WTC11 (cell line): ENCODE data around the gene DCAF5. TPM values are rescaled to one million over a fixed set of nuclear protein-coding genes. Genes with fewer than 3 reads are reported as not detected.
A peak's percentile ranks its signal among the peaks of the same experiment; 100 is the strongest.

Source experiments
- CDX4 ChIP-seq: fragments of 250-450 bp; sonication (Bioruptor Pico); IDR thresholded peaks from 2 replicates; pipeline ENCODE4 v1.9.0; 2021; ENCODE audit warnings: moderate library complexity, mild to moderate bottlenecking, inconsistent platforms, borderline replicate concordance
- CREM ChIP-seq: sonication (generic); formaldehyde crosslinking; IDR thresholded peaks from 2 replicates; pipeline ENCODE4 v1.8.1; 2022; ENCODE audit warnings: mild to moderate bottlenecking, missing genetic modification reagents, moderate library complexity
- E2F1 ChIP-seq: sonication (generic); formaldehyde crosslinking; IDR thresholded peaks from 2 replicates; pipeline ENCODE4 v1.8.0; 2022; ENCODE audit warnings: mild to moderate bottlenecking, missing genetic modification reagents
- E2F4 ChIP-seq: sonication (generic); formaldehyde crosslinking; IDR thresholded peaks from 2 replicates; pipeline ENCODE4 v1.8.1; 2022; ENCODE audit warnings: low read depth, mild to moderate bottlenecking, moderate library complexity, missing genetic modification reagents, borderline replicate concordance
- ELF4 ChIP-seq: sonication (generic); formaldehyde crosslinking; IDR thresholded peaks from 2 replicates; pipeline ENCODE4 v1.8.1; 2022; ENCODE audit warnings: low read depth, mild to moderate bottlenecking, moderate library complexity, missing genetic modification reagents
- ESRRA ChIP-seq: sonication (generic); formaldehyde crosslinking; IDR thresholded peaks from 2 replicates; pipeline ENCODE4 v1.8.1; 2022; ENCODE audit warnings: mild to moderate bottlenecking, missing genetic modification reagents, borderline replicate concordance
- FOXJ3 ChIP-seq: sonication (generic); formaldehyde crosslinking; IDR thresholded peaks from 2 replicates; pipeline ENCODE4 v1.9.0; 2021; ENCODE audit warnings: missing genetic modification reagents, mild to moderate bottlenecking, borderline replicate concordance
- FOXK1 ChIP-seq: sonication (generic); formaldehyde crosslinking; IDR thresholded peaks from 2 replicates; pipeline ENCODE4 v1.8.0; 2022; ENCODE audit warnings: mild to moderate bottlenecking, moderate library complexity, missing genetic modification reagents
- FOXP4 ChIP-seq: sonication (generic); formaldehyde crosslinking; IDR thresholded peaks from 2 replicates; pipeline ENCODE4 v1.8.0; 2022; ENCODE audit warnings: mild to moderate bottlenecking, missing genetic modification reagents
- GTF2I ChIP-seq: fragments of 250-450 bp; sonication (Bioruptor Pico); conservative IDR thresholded peaks from 2 replicates; pipeline ENCODE4 v1.4.0; 2021; ENCODE audit warnings: mild to moderate bottlenecking
- JAZF1 ChIP-seq: fragments of 250-450 bp; sonication (Bioruptor Pico); IDR thresholded peaks from 2 replicates; pipeline ENCODE4 v1.9.0; 2021; ENCODE audit warnings: moderate library complexity, mild to moderate bottlenecking, inconsistent platforms
- JUN ChIP-seq: sonication (generic); formaldehyde crosslinking; IDR thresholded peaks from 2 replicates; pipeline ENCODE4 v1.8.0; 2023; ENCODE audit warnings: mild to moderate bottlenecking, missing genetic modification reagents
- NFE2L1 ChIP-seq: sonication (generic); formaldehyde crosslinking; IDR thresholded peaks from 2 replicates; pipeline ENCODE4 v1.8.1; 2023; ENCODE audit warnings: missing genetic modification reagents
- PRDM15 ChIP-seq: sonication (generic); formaldehyde crosslinking; IDR thresholded peaks from 2 replicates; pipeline ENCODE4 v1.8.0; 2022; ENCODE audit warnings: missing genetic modification reagents
- PRRX2 ChIP-seq: fragments of 250-450 bp; sonication (Bioruptor Pico); IDR thresholded peaks from 2 replicates; pipeline ENCODE4 v1.8.0; 2021; ENCODE audit warnings: mild to moderate bottlenecking
- RELA ChIP-seq: sonication (generic); formaldehyde crosslinking; IDR thresholded peaks from 2 replicates; pipeline ENCODE4 v1.8.1; 2022; ENCODE audit warnings: missing genetic modification reagents, mild to moderate bottlenecking, borderline replicate concordance
- RORB ChIP-seq: fragments of 250-450 bp; sonication (Bioruptor Pico); IDR thresholded peaks from 2 replicates; pipeline ENCODE4 v1.9.0; 2021; ENCODE audit warnings: mild to moderate bottlenecking
- SMAD3 ChIP-seq: sonication (generic); formaldehyde crosslinking; IDR thresholded peaks from 2 replicates; pipeline ENCODE4 v1.8.0; 2022; ENCODE audit warnings: missing genetic modification reagents, mild to moderate bottlenecking, borderline replicate concordance
- SMAD4 ChIP-seq: sonication (generic); formaldehyde crosslinking; IDR thresholded peaks from 2 replicates; pipeline ENCODE4 v1.8.0; 2022; ENCODE audit warnings: mild to moderate bottlenecking, missing genetic modification reagents
- SP1 ChIP-seq: sonication (generic); formaldehyde crosslinking; conservative IDR thresholded peaks from 2 replicates; pipeline ENCODE4 v1.8.1; 2022; ENCODE audit warnings: missing genetic modification reagents
- TEAD4 ChIP-seq: sonication (generic); formaldehyde crosslinking; IDR thresholded peaks from 2 replicates; pipeline ENCODE4 v1.8.0; 2022; ENCODE audit warnings: mild to moderate bottlenecking, missing genetic modification reagents
- TP53 ChIP-seq: sonication (generic); formaldehyde crosslinking; IDR thresholded peaks from 2 replicates; pipeline ENCODE4 v1.8.1; 2023; ENCODE audit warnings: mild to moderate bottlenecking, missing genetic modification reagents
- USF1 ChIP-seq: sonication (generic); formaldehyde crosslinking; IDR thresholded peaks from 2 replicates; pipeline ENCODE4 v1.8.0; 2022; ENCODE audit warnings: mild to moderate bottlenecking, missing genetic modification reagents
- USF2 ChIP-seq: sonication (generic); formaldehyde crosslinking; IDR thresholded peaks from 2 replicates; pipeline ENCODE4 v1.8.1; 2023; ENCODE audit warnings: mild to moderate bottlenecking, missing genetic modification reagents, moderate library complexity
- ZNF121 ChIP-seq: sonication (generic); formaldehyde crosslinking; IDR thresholded peaks from 2 replicates; pipeline ENCODE4 v1.8.0; 2023; ENCODE audit warnings: missing genetic modification reagents
- ZNF263 ChIP-seq: sonication (generic); formaldehyde crosslinking; IDR thresholded peaks from 2 replicates; pipeline ENCODE4 v1.8.1; 2022; ENCODE audit warnings: low read depth, mild to moderate bottlenecking, moderate library complexity, missing genetic modification reagents
- ZNF317 ChIP-seq: sonication (generic); formaldehyde crosslinking; IDR thresholded peaks from 2 replicates; pipeline ENCODE4 v1.8.1; 2023; ENCODE audit warnings: low read depth, mild to moderate bottlenecking, moderate library complexity, missing genetic modification reagents, borderline replicate concordance
- ZNF396 ChIP-seq: fragments of 250-450 bp; sonication (Bioruptor Pico); IDR thresholded peaks from 2 replicates; pipeline ENCODE4 v1.8.0; 2021; ENCODE audit warnings: mild to moderate bottlenecking, moderate library complexity, borderline replicate concordance
- ZNF423 ChIP-seq: fragments of 250-450 bp; sonication (Bioruptor Pico); IDR thresholded peaks from 2 replicates; pipeline ENCODE4 v2.1.2; 2022; ENCODE audit warnings: mild to moderate bottlenecking, moderate library complexity
- total RNA-seq: library from RNA; stranded (reverse); gene quantifications from 3 replicates; pipeline ENCODE4 v1.2.3, GENCODE V29; 2021

The DCAF5 gene
- total RNA-seq, 1 experiment from 2014 or later, result 30.3 TPM

- no peak for TF ChIP-seq JAZF1 (CRISPR knock-in tag)
- TF ChIP-seq ZNF396 (CRISPR knock-in tag), result no peak
- TF ChIP-seq SMAD3 (CRISPR knock-in tag), result peak; percentile 80; the same call in 1 of the 2 replicates
- TF ChIP-seq USF2 (CRISPR knock-in tag), result peak; percentile 45; the same call in 1 of the 2 replicates
- TF ChIP-seq CREM (CRISPR knock-in tag), result peak; percentile 85
- TF ChIP-seq FOXP4 (CRISPR knock-in tag), result peak; percentile 68
- TF ChIP-seq USF1 (CRISPR knock-in tag), result no peak
- TF ChIP-seq JUN (CRISPR knock-in tag), result no peak
- TF ChIP-seq NFE2L1 (CRISPR knock-in tag), result peak; percentile 12
- no peak for TF ChIP-seq RORB (CRISPR knock-in tag)
- TF ChIP-seq TP53 (CRISPR knock-in tag), result no peak
- TF ChIP-seq PRDM15 (CRISPR knock-in tag), result no peak
- no peak for TF ChIP-seq TEAD4 (CRISPR knock-in tag)
- no peak for TF ChIP-seq ESRRA (CRISPR knock-in tag)
- no peak for TF ChIP-seq PRRX2 (CRISPR knock-in tag)
- no peak for TF ChIP-seq ZNF317 (CRISPR knock-in tag)
- no peak for TF ChIP-seq CDX4
- no peak for TF ChIP-seq SMAD4 (CRISPR knock-in tag)
- peak; percentile 84 for TF ChIP-seq FOXK1 (CRISPR knock-in tag)
- TF ChIP-seq SP1, result peak; percentile 94
- TF ChIP-seq E2F1 (CRISPR knock-in tag), result no peak
- no peak for TF ChIP-seq ELF4 (CRISPR knock-in tag)
- TF ChIP-seq FOXJ3 (CRISPR knock-in tag), result no peak
- TF ChIP-seq GTF2I (CRISPR knock-in tag), result no peak
- peak; percentile 11 for TF ChIP-seq ZNF121 (CRISPR knock-in tag)
- 0 out of 2 replicates have a peak, but pooled peaks have one; percentile 6 for TF ChIP-seq ZNF423
- peak; percentile 28; the same call in 1 of the 2 replicates for TF ChIP-seq E2F4 (CRISPR knock-in tag)
- no peak for TF ChIP-seq ZNF263 (CRISPR knock-in tag)
- no peak for TF ChIP-seq RELA (CRISPR knock-in tag)
Observed at GRCh38 chr14:69191340-69192111, 38.6 kb upstream of the DCAF5 start, which contains the start of gene EXD2 (continued).
